ENCODE results near the gene TSHZ2. TPM values are rescaled to one million over a fixed set of nuclear protein-coding genes. Genes with fewer than 3 reads are reported as not detected.
"Not testable (repeated sequence)": the region's sequence is repeated elsewhere in the genome, so short reads cannot be mapped to it uniquely, and the experiment has no call there.

TSHZ2 gene
- total and polyA plus RNA-seq, 2 experiments from 2014 or later: 1.1 to 5.2 TPM

- no peaks in the 10 kb centered on the region for H4K20me1 ChIP-seq (ENCODE audit: insufficient read depth, poor library complexity, severe bottlenecking)
- TF ChIP-seq EZH2 (IDR thresholded peaks at IDR 0.05; ENCODE audit: borderline replicate concordance) (no peak), EZH2phosphoT487 (IDR thresholded peaks at IDR 0.05; ENCODE audit: low read depth, severe bottlenecking, unreplicated experiment) (no peak), CTCF (IDR thresholded peaks at IDR 0.05; ENCODE audit: poor library complexity) (no peak)
- no peak overlapping the region for H3K4me2 ChIP-seq
- no peak overlapping the region for H3K4me3 ChIP-seq
- no peaks in the 10 kb centered on the region for H3K9me2 ChIP-seq (replicated peaks; ENCODE audit: insufficient read depth)
- 89% methylated on average over 5 of the region's 5 CpGs for WGBS (ENCODE audit: low lambda C conversion rate, missing lambda C conversion rate)
- H3K27me3 ChIP-seq: no peaks in the 10 kb centered on the region
- H3K79me2 ChIP-seq: no peaks in the 10 kb centered on the region
- H3K4me1 ChIP-seq (ENCODE audit: insufficient read depth): no peaks in the 10 kb centered on the region
- H2AFZ ChIP-seq: no peak overlapping the region
- H3K36me3 ChIP-seq (replicated peaks; ENCODE audit: insufficient read depth, low read depth): no peaks in the 10 kb centered on the region
- H3K9me3 ChIP-seq (ENCODE audit: low read depth): no peaks in the 10 kb centered on the region
- no peak for DNase-seq (ENCODE audit: low spot score)
- H3K27ac ChIP-seq: no peak overlapping the region
Measured at GRCh38 chr20:53522696-53523095, 550.5 kb downstream of the TSHZ2 start.

- not testable (repeated sequence) for H4K20me1 ChIP-seq (ENCODE audit: insufficient read depth, poor library complexity, severe bottlenecking); H3K4me2 ChIP-seq; DNase-seq (ENCODE audit: low spot score); H3K27me3 ChIP-seq; H3K9me3 ChIP-seq (ENCODE audit: low read depth); H3K79me2 ChIP-seq; H3K36me3 ChIP-seq (replicated peaks; ENCODE audit: insufficient read depth, low read depth); H3K4me3 ChIP-seq; H3K27ac ChIP-seq; H3K4me1 ChIP-seq (ENCODE audit: insufficient read depth); H3K9me2 ChIP-seq (replicated peaks; ENCODE audit: insufficient read depth); H2AFZ ChIP-seq
- 97% methylated on average over 2 of the region's 2 CpGs for WGBS (ENCODE audit: low lambda C conversion rate, missing lambda C conversion rate)
Measured at GRCh38 chr20:53523615-53524014, 551.5 kb downstream of the TSHZ2 start.

- DNase-seq (ENCODE audit: low spot score): no peak
- H3K79me2 ChIP-seq: no peaks in the 10 kb centered on the region
- no peak overlapping the region for H2AFZ ChIP-seq
- no peaks in the 10 kb centered on the region for H3K9me2 ChIP-seq (replicated peaks; ENCODE audit: insufficient read depth)
- WGBS (ENCODE audit: low lambda C conversion rate, missing lambda C conversion rate): 84% methylated on average over 13 of the region's 13 CpGs
- no peaks in the 10 kb centered on the region for H3K9me3 ChIP-seq (ENCODE audit: low read depth)
- H3K4me3 ChIP-seq: no peak overlapping the region
- no peaks in the 10 kb centered on the region for H3K4me1 ChIP-seq (ENCODE audit: insufficient read depth)
- no peaks in the 10 kb centered on the region for H4K20me1 ChIP-seq (ENCODE audit: insufficient read depth, poor library complexity, severe bottlenecking)
- no peak overlapping the region for H3K27ac ChIP-seq
- no peaks in the 10 kb centered on the region for H3K27me3 ChIP-seq
- H3K36me3 ChIP-seq (replicated peaks; ENCODE audit: insufficient read depth, low read depth): no peaks in the 10 kb centered on the region
- no peak overlapping the region for H3K4me2 ChIP-seq
- TF ChIP-seq EZH2 (IDR thresholded peaks at IDR 0.05; ENCODE audit: borderline replicate concordance): no peak
- no peak for TF ChIP-seq CTCF (IDR thresholded peaks at IDR 0.05; ENCODE audit: poor library complexity)
- TF ChIP-seq EZH2phosphoT487 (IDR thresholded peaks at IDR 0.05; ENCODE audit: low read depth, severe bottlenecking, unreplicated experiment): no peak
Measured at GRCh38 chr20:53524589-53525312, 552.6 kb downstream of the TSHZ2 start.

GRCh38 chr20:53527196-53527595 lies 555.0 kb downstream of the TSHZ2 start:
- 79% methylated on average over 8 of the region's 8 CpGs for WGBS (ENCODE audit: low lambda C conversion rate, missing lambda C conversion rate)
- Histone ChIP-seq H4K20me1 (ENCODE audit: insufficient read depth, poor library complexity, severe bottlenecking) (no peaks in the 10 kb centered on the region), H3K36me3 (replicated peaks; ENCODE audit: insufficient read depth, low read depth) (no peaks in the 10 kb centered on the region), H2AFZ (no peak overlapping the region), H3K27me3 (no peaks in the 10 kb centered on the region), H3K79me2 (no peaks in the 10 kb centered on the region), H3K9me2 (replicated peaks; ENCODE audit: insufficient read depth) (no peaks in the 10 kb centered on the region), H3K27ac (no peak overlapping the region), H3K4me2 (no peak overlapping the region), H3K4me3 (no peak overlapping the region), H3K9me3 (ENCODE audit: low read depth) (no peaks in the 10 kb centered on the region), H3K4me1 (ENCODE audit: insufficient read depth) (no peaks in the 10 kb centered on the region)
- TF ChIP-seq CTCF (IDR thresholded peaks at IDR 0.05; ENCODE audit: poor library complexity) (no peak), EZH2 (IDR thresholded peaks at IDR 0.05; ENCODE audit: borderline replicate concordance) (no peak), EZH2phosphoT487 (IDR thresholded peaks at IDR 0.05; ENCODE audit: low read depth, severe bottlenecking, unreplicated experiment) (no peak)
- no peak for DNase-seq (ENCODE audit: low spot score)
